ENCODE results near the gene ARSA.
"Not testable (repeated sequence)": the region's sequence is repeated elsewhere in the genome, so short reads cannot be mapped to it uniquely, and the experiment has no call there.

ARSA gene

GRCh38 chr22:50627642-50628542 lies at the start of gene ARSA:
ARSA (minus strand) TSS chr22:50628152; CDS start chr22:50627779, 373 bp downstream.
- peak; percentile 53 for DNase-seq (ENCODE audit: low read depth)

DNA sequence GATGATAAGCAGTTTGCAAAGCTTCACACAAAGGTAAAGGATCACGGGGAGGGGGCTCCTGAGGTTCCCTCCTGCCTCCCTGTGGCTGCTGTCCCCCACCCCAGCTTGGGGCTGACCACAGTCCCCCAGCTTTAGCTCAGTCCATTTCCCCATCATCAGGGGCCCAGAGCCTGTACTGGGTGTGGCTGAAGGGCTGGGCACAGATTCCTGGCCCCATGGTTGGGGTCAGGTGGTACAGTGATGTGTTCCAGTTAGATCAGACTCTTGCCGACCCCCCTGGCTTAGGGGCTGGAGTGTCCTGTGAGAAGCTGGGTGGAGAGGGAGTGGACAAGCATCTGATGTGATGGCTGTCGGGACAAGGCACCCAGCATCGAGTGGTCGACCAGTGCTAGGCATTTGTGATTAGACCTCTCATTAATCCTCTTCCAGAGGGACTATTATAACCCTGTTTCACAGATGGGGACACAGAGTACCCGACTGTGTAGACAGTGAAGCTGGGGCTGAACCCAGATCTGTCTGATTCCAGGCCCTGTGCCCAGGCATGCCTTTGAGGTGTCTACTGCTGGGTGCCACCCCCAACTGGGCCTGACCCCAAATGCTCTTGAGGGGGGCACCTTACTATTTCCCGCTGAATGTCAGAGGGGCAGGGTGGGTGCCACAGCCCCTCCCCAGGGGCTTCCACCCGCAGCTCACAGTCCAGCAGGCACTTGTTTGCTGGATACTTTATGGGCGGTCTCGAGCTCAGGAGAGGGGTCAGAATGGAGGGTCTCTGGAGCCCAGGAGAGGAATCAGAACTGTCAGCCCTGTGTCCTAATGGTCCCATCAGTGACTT lies 48.9 kb upstream of the ARSA start:
- no peak for DNase-seq (ENCODE audit: low read depth)

DNA sequence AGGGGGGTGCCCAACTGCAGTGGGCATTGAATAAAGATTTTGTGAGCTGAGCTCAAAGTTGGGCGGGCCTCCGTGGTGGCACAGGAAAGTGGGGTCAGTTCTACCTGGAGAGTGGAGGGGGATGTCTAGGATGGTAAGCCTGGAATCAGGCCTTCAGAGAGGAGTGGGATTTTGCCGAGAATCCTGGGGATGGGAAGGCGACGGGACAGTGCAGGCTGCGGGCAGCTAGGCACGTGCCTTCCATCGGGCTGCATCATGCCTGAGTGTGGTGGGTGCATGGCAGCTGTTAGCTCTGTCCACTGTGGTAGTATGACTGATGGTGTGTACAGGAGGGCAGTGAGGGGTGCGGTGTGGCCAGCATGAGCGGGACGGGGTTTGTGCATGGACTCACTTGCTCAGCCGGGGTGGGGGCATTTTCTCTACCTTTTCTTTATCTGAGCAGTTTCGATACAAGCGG lies 48.3 kb upstream of the ARSA start:
- DNase-seq (ENCODE audit: low read depth) = no peak

DNA sequence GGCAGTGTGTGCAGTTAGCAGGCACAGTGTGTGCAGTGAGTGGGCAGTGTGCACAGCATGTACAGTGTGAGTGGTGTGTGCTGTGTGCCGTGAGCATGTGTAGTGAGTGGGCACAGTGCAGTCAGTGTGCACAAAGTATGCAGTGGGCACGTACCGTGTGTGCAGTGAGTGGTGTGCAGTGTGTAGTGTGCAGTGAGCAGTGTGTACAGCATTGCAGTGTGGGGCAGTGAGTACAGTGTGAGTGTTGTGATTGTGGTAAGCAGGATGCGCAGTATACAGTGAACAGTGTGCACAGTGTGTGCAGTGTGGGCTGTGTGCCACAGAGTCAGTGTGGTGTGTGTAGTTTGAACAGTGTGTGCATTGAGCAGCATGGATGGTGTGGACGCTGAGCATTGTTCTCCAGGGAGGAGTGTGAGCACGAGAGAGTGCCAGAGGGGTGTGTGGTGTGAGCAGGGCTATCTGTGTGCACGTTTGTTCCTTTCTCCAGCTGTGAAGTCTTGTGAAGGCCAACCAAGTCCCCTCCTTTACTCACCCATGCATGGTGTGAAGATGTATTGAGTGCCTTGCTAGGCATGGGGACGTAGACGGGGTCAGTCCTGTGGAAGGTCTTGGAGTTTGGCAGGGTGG lies 47.7 kb upstream of the ARSA start:
- no peak for DNase-seq (ENCODE audit: low read depth)

GRCh38 chr22:50674606-50675552 lies 46.9 kb upstream of the ARSA start:
- DNase-seq (ENCODE audit: low read depth) = no peak

- DNase-seq (ENCODE audit: low read depth) = no peak
Measured at GRCh38 chr22:50674130-50674500, 46.2 kb upstream of the ARSA start.

GRCh38 chr22:50673231-50674129 lies 45.5 kb upstream of the ARSA start:
- DNase-seq (ENCODE audit: low read depth) = no peak

DNA sequence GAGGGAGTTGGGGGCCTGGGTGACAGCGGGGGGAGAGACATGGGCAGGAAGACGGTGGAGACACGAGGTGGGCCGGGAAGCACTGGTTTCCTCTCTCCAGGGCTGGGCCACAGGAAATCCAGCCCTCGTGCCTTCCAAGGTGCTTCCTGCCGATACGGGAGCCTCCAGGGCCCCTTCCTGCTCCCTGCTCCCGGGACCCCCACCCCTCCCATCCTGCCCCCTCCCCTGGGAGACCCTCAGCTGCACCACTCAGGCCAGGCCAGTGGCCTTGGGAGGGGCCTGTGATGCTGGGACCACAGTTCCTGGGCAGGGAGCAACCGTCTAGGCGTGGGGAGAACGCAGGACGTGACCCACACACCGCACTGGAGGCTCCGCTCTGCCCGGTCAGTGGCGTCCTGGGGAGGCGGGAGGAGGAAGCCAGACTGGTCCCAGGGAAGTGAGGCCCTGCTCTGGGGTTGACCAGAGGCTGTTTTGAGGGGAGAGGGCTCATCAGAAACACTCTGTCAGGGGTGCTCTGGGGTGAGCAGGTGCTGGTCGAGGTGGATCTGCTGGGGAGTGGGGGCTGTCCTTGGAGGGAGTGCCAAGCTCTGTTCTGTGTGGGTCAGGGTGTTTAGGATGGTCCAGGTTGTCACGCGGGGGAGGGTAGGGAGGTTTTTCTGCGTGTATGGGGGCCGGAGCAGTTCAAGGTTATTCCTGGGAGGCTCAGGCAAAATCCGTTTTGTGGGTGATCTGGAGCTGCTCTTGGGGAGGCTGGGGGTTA lies 44.7 kb upstream of the ARSA start, which contains the start of gene SHANK3:
Gene SHANK3, plus strand, starts transcription at position 353 of the 760 bp plus-strand sequence.
- DNase-seq (ENCODE audit: low read depth) = no peak

DNA sequence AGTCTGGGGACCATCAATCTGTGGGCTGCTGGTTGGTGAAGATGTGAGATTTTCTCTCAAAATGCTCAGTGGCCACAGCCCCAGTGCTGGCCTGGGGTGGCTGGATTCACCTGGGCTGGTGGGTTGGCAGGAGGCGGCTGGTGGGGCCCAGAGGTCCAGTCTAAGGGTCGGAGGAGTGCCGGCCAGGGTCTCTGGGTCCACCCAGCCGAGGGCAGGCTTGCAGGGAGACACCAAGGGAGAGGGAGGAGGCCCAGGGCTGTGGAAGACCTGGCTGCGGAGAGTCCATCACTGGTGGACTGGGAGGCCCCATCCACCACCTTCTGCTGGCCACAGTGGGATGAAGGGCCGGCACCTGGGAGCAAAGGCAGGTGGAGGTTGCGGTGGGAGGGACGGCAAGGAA lies 44.1 kb upstream of the ARSA start:
- no peak for DNase-seq (ENCODE audit: low read depth)

- no peak for DNase-seq (ENCODE audit: low read depth)
Measured at GRCh38 chr22:50671641-50672040, 43.7 kb upstream of the ARSA start.

DNA sequence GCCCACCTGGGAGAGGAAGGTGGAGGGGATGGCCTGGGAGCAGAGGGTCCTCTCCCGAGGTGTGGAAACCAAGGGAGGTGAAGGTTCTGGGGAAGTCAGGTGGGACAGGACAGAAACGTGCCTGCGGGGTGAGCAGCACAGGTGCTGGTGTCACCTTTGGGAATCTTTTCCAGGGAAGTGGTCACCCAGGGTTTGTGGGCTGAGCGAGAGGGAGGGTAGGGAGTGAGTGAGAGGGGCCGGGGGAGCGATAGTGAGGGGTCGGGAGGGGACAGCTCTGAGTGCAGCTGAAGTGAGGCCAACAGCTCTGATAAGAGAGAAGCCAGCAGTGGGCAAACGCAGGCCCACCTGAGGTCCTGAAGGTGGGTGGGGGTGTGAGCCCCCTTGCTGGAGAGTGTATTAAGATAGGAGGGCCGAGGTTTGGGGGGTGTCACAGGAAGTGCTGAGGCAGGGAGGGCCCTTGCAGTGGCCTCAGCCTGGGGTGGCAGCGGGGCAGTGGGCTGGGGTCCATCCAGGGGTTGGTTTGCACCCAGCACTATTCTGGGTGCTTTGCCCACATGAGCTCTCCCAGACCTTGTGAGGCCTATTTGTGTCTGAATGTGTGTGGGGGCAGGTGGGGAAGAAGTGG lies 43.1 kb upstream of the ARSA start:
- DNase-seq (ENCODE audit: low read depth) = no peak

- no peak for DNase-seq (ENCODE audit: low read depth)
Measured at GRCh38 chr22:50670513-50670912, 42.6 kb upstream of the ARSA start.

DNA sequence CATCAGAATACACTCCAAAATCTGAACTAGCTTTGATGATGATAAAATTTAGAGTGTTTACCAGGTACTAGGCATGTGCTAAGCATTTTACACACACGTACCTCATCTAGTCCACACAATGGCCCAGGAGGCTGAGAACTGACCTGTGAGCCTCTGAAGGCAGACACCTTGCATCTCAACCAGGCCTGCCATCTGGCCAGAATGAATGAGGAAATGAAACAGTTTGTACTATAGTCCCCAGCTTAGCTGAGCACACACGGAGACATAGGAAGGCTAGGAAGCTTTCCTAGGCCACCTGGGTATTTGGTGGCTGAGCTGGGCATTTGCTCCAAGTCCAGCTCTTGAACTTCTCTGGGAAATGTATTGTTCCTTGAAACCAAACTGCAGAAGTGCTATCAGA lies 37.8 kb upstream of the ARSA start:
- DNase-seq (ENCODE audit: low read depth) = no peak

- no peak for DNase-seq (ENCODE audit: low read depth)
Measured at GRCh38 chr22:50665212-50665611, 37.3 kb upstream of the ARSA start.

GRCh38 chr22:50660306-50660705 lies 32.4 kb upstream of the ARSA start:
- no peak for DNase-seq (ENCODE audit: low read depth)

- DNase-seq (ENCODE audit: low read depth) = not testable (repeated sequence)
Measured at GRCh38 chr22:50659711-50660110, 31.8 kb upstream of the ARSA start.

DNA sequence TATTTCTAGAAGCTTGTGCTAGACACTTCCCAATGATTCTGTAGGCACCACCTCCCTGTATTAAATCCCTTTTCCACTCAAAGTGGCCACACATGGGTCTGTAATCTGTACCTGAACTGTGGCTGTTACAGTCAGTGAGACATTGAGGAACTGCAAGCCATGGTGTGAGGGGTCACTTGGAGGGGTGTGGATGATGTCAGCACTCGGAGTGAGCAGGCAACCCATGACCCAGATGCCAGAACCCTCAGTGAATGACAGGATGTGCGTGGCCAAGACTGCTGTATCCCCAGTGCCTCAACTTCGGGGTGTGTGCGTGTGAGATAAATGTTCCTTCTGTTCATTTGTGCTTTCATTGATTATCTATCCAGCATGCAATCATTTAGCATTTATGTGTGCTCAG lies 30.0 kb upstream of the ARSA start:
- no peak for DNase-seq (ENCODE audit: low read depth)

DNA sequence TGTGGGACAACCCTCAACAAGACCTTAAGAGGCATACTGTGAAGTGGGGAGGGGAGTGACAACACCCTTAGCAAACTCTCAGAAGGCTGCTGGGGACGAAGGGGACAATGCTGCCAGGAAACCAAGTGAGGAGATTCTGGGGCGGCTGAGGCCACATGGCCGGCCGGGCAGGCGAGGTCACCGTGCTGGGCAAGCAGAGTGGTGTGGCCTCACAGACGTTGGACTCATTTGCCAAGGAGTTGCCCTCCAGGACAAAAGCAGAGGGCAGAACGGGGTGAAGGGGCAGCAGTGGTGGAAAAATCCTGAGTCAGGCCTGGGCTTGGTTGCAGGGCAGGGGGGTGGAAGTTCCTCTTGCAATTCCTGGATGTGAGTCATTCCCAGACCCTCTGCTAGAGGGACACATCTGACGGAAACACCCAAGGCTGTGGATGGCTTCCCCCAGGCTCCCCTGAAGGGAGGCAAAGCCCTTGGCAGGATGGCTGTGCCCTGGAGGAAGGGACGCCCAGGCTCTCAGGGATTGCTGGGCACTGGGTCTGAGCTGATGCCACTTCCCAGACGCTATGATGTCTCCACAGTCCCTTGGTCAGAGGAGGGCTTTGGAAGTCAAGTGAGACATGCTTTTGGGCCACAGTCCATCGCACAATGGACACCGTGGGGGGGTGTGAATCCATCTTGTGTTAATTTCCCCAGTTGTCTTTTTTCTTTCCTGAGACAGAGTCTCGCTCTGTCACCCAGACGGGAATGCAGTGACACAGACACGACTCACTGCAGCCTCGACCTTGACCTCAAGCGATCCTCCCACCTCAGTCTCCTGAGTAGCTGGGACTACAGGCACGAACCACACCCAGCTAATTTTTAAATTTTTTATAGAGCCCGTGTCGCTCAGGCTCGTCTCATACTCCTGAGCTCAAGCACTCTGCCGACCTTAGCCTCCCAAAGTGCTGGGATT lies 28.4 kb upstream of the ARSA start:
- DNase-seq (ENCODE audit: low read depth) = no peak
